T-helper 17 cell (primary cell): Measurements from ENCODE around the gene OR5K3. TPM values are rescaled to one million over a fixed set of nuclear protein-coding genes. Genes with fewer than 3 reads are reported as not detected.
A peak's percentile ranks its signal among the peaks of the same experiment; 100 is the strongest.

Experiments
- ATAC-seq: fragments of 150-1000 bp; cut with Tn5 transposase; 2 replicates; pipeline ENCODE4 v1.10.0; 2021; ENCODE audit warnings: mild to moderate bottlenecking, moderate library complexity
- DNase-seq, 3 donors: peaks; one replicate each; pipeline versions ENCODE4 v3.0.0 to v3.0.0-alpha.2; 2020 to 2021
- H3K9me3 ChIP-seq: one replicate; pipeline ENCODE4 v1.7.0; 2013; ENCODE audit warnings: low read length, mild to moderate bottlenecking; ENCODE audit not compliant: control insufficient read depth, poor library complexity, severe bottlenecking
- H3K27ac Mint-ChIP-seq: one replicate; pipeline ENCODE4 v1.8.0; 2022; ENCODE audit warnings: mild to moderate bottlenecking, moderate library complexity, mixed read lengths
- H3K27me3 Mint-ChIP-seq: one replicate; pipeline ENCODE4 v1.8.0; 2022; ENCODE audit warnings: mixed read lengths
- H3K36me3 Mint-ChIP-seq: one replicate; pipeline ENCODE4 v1.8.0; 2022; ENCODE audit warnings: low read depth, mixed read lengths
- H3K4me1 Mint-ChIP-seq: one replicate; pipeline ENCODE4 v1.8.0; 2022; ENCODE audit warnings: mild to moderate bottlenecking, mixed read lengths
- H3K4me3 Mint-ChIP-seq: one replicate; pipeline ENCODE4 v1.8.0; 2022; ENCODE audit warnings: mild to moderate bottlenecking, moderate library complexity, mixed read lengths
- total RNA-seq, 4 donors: library from RNA in 2 of 4; stranded (reverse) in 2 of 4; gene quantifications; one replicate each; pipeline ENCODE4 v1.2.3 and lab custom pipeline; 2022 to 2026

The OR5K3 gene, protein sequence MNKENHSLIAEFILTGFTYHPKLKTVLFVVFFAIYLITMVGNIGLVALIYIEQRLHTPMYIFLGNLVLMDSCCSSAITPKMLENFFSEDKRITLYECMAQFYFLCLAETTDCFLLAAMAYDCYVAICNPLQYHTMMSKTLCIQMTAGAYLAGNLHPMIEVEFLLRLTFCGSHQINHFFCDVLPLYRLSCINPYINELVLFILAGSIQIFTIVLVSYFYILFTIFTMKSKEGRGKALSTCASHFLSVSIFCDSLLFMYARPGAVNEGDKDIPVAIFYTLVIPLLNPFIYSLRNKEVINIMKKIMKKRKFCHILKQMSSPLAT
- not detected for total RNA-seq
- total RNA-seq (lab: John Stamatoyannopoulos, UW) = 0 reads per million in 2 donors

DNA sequence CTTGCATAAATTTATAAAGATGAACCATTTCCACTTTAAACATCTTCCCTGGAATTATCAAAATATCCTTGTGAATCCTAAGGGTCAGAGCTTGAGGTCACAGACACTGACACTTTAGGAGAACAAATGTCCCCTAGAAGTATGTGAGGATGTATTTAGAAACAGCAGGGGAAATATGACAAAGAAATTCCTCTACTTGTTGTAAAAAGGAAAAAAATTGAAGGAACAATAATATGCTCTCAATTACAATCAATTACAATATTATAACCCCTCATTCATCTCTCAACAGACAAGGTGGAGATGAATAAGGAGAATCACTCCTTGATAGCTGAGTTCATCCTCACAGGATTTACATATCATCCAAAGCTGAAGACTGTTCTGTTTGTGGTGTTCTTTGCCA, at the start of gene OR5K3:
Gene OR5K3 (plus strand): TSS at position 301 of the 400 bp plus-strand sequence. CDS start 0 bp downstream, at position 301.
- no peak for DNase-seq
- ATAC-seq = no peak
- no peaks in the 10 kb centered on the region for H3K9me3 ChIP-seq
- Mint-ChIP-seq H3K4me1 (no peaks in the 10 kb centered on the region), H3K4me3 (no peak within 1 kb of the TSS), H3K27me3 (peaks cover 32% of the 10 kb centered on the region), H3K36me3 (peaks cover 2% of the 10 kb centered on the region), H3K27ac (no peak within 1 kb of the TSS)

DNA sequence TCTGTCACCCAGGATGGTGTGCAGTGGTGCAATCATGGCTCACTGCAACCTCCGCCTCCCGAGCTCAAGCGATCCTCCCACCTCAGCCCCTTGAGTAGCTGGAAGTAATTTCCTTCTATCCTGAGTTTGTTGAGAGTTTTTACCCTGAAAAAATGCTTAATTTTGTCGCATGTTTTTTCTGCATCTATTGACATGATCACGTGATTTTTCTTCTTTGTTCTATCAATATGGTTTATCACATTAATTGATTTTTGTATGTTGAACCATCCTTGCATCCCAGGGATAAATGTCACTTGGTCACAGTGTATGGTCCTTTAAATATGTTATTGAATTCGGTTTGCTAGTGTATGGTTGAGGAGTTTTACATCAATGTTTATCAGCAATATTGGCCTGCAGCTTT, 48.7 kb upstream of the OR5K3 start:
- Mint-ChIP-seq H3K27me3 (peaks cover 6% of the 10 kb centered on the region), H3K4me3 (no peak overlapping the region), H3K27ac (no peak overlapping the region), H3K4me1 (no peaks in the 10 kb centered on the region), H3K36me3 (no peaks in the 10 kb centered on the region)
- DNase-seq (no peak), ATAC-seq (no peak)
- H3K9me3 ChIP-seq = no peaks in the 10 kb centered on the region

DNA sequence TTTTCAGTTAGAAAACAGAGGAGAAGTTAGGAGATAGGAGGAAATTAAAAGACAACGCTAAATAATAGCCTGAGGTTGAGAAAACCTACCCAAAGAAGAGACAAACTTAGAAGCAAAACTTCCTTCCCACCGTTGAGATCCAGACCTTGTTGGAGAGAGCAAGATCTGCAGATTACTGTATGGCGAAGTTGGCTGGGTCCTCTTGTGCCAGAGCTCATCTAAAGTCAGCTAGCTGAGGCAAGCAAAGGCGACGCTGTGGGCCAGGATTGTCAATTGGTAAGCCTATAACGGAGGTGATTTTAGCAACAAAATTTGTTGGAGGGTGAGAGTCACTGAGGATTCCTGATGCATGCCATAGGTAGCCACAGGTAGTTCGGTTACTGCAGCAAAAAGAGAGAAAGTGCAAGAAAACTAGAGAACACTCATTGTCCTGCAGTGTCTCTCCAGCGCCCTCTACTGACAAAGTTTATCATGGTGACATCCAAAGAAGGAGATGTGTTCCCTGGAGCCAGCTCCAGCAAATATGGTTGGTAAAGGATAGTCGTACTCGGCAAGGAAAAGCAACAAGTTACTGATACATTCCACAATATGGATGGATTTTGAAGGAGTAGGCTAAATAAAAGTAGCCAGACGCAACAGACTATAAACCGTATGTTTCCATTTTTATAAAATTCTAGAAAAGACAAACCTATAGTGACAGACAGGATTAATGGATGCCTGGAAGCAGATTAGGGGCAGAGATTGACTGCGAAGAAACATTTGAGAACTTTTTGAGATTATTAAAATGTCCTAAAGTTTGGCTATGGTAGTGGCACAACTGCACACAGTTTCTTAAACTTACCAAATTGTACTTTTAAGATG, 46.6 kb upstream of the OR5K3 start:
- Mint-ChIP-seq H3K27ac (no peak overlapping the region), H3K4me3 (no peak overlapping the region), H3K36me3 (no peaks in the 10 kb centered on the region), H3K27me3 (peaks cover 16% of the 10 kb centered on the region), H3K4me1 (no peaks in the 10 kb centered on the region)
- H3K9me3 ChIP-seq = no peaks in the 10 kb centered on the region
- peak; percentile 41 for ATAC-seq
- peak in 1 of 3 donors; percentile 13 for DNase-seq

DNA sequence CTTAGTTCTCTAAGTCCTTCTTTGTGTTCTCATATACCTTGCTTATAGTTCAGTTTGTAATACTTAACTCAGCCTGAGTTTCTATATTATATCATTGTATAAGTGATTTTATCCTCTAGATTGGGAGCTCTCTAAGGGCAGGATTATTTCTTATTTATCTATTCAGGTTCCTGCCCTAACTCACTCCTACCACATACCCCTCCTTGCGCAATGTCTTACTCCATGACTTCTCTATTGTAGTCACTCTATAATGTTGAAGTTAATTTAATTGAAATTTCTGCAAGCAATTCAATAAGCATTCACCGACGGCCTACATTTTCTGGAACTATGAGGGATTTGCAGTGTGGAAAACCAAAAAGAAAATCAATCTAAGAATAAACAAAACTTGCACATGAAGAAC, 40.4 kb upstream of the OR5K3 start:
- DNase-seq = no peak
- H3K27me3 Mint-ChIP-seq = peaks cover 33% of the 10 kb centered on the region
- H3K9me3 ChIP-seq = no peaks in the 10 kb centered on the region

DNA sequence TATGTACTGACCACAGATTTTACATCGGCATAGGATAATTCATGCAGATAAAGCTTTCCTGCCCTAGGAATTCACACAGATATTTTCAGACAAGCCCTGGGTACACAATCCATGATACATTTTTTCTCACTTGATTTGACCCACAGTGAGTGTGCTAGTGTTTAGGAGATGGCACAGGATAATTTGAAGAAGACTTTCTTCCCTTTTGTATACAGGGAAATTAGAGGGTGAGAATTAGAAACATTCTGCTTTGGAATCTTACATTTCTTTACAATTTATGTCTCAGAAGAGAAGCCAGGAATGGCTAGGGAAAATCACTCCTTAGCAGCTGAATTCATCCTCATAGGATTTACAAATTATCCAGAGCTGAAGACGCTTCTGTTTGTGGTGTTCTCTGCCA, 36.9 kb upstream of the OR5K3 start, which contains the start of gene OR5K4:
Gene OR5K4 (plus strand): TSS at position 301 of the 400 bp plus-strand sequence. CDS start 0 bp downstream, at position 301.
- Mint-ChIP-seq H3K36me3 (no peaks in the 10 kb centered on the region), H3K4me3 (no peak within 1 kb of the TSS), H3K4me1 (peaks cover 2% of the 10 kb centered on the region), H3K27ac (no peak within 1 kb of the TSS), H3K27me3 (peaks cover 23% of the 10 kb centered on the region)
- no peaks in the 10 kb centered on the region for H3K9me3 ChIP-seq
- no peak for ATAC-seq
- no peak for DNase-seq

More for the DNA sequence above, 40.4 kb upstream of the OR5K3 start:
- ATAC-seq = no peak
- Mint-ChIP-seq H3K27ac (no peak overlapping the region), H3K36me3 (no peaks in the 10 kb centered on the region), H3K4me1 (peaks cover 2% of the 10 kb centered on the region), H3K4me3 (no peak overlapping the region)

DNA sequence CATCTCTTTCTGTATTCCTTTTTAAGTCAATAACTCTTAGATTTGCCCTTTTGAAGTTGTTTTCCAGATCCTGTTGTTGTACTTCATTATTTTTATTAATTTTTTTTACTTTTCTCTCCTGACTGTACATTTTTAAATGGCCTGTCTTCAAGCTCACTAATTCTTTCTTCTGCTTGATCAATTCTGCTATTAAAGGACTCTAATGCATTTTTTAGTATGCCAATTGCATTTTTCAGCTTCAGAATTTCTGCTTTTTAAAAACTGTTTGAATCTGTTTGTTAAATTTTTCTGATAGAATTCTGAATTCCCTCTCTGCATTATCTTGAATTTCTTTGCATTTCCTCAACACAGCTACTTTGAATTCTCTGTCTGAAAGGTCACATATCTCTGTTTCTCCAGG, 31.2 kb upstream of the OR5K3 start:
- no peaks in the 10 kb centered on the region for H3K9me3 ChIP-seq
- Mint-ChIP-seq H3K36me3 (peaks cover 2% of the 10 kb centered on the region), H3K4me1 (no peaks in the 10 kb centered on the region), H3K27me3 (peaks cover under 1% of the 10 kb centered on the region), H3K27ac (no peak overlapping the region), H3K4me3 (no peak overlapping the region)
- DNase-seq (no peak), ATAC-seq (no peak)

DNA sequence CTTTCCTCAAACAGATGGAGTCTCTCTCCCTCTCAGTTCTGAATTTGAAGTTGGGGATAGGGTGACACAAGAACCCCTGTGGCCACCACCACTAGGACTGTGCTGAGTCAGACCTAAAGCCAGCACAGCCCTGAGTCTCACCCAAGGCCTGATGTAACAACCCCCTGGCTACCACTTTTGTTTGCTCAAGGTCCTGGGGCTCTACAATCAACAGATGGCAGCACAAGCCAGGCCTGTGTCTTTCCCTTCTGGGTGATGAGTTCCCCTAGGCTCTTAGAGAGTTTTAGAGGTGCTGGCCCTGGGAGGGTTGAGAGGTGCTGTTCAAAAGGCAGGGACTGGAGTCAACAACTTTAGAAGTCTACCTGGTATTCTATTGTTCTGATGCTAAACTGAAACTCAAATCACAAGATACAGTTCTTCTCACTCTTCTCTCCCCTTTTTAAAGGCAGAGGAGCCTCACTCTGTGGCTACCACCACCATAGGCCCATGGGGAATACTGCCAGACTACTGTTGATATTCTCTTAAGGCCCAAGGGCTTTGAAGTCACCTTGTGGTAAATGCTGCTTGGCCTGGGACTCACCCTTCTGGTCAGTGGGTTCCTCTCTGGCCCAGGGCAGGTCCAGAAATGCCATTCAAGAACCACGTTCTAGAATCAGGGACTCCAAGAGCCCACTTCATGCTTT, 30.3 kb upstream of the OR5K3 start:
- H3K4me3 Mint-ChIP-seq = no peak overlapping the region
- peaks cover 2% of the 10 kb centered on the region for H3K36me3 Mint-ChIP-seq
- no peaks in the 10 kb centered on the region for H3K9me3 ChIP-seq
- H3K27me3 Mint-ChIP-seq = no peaks in the 10 kb centered on the region
- no peaks in the 10 kb centered on the region for H3K4me1 Mint-ChIP-seq
- no peak overlapping the region for H3K27ac Mint-ChIP-seq
- DNase-seq = no peak
- no peak for ATAC-seq

DNA sequence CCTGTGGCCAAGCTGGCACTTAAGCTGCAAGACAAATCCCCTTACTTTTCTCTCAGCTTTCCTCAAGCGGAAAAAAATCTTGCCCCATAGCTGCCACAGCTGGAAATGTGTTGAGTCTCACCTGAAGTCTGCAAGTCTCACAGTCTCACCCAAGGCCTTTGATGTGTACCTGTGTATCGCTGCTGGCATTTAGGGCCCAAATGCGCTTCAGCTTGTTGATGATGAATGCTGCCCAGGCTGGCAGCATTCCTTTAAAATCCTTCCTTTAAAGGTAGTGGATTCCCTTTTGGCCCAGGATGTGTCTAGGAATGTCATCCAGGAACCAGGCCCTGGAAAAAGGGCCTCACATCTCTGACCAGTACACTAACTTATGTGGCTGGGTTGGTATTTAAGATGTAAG, 29.8 kb upstream of the OR5K3 start:
- H3K27me3 Mint-ChIP-seq = no peaks in the 10 kb centered on the region
- H3K4me3 Mint-ChIP-seq = no peak overlapping the region
- ATAC-seq (no peak), DNase-seq (no peak)
- no peaks in the 10 kb centered on the region for H3K9me3 ChIP-seq
- H3K36me3 Mint-ChIP-seq = peaks cover 2% of the 10 kb centered on the region
- H3K27ac Mint-ChIP-seq = no peak overlapping the region
- H3K4me1 Mint-ChIP-seq = no peaks in the 10 kb centered on the region

DNA sequence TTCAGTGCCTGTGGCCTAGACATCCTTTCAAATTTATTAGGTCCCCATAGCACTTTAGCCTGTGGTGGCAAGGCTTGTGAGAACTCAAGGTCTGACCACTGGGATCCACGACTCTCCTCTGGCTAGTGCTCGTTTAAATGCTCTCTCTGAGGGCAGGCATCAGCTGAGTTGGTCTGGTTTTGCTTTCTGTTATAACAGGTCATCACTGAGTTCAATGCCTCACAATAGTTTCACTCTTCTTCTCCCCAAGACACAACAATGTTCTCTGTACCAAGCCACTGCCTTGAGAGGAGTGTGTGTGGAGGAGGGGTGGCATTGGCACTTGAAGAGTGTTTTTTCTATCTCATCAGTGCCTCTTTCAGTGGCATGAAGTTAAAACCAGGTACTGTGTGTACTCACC, 29.2 kb upstream of the OR5K3 start:
- no peak overlapping the region for H3K4me3 Mint-ChIP-seq
- no peaks in the 10 kb centered on the region for H3K27me3 Mint-ChIP-seq
- no peaks in the 10 kb centered on the region for H3K4me1 Mint-ChIP-seq
- H3K9me3 ChIP-seq = no peaks in the 10 kb centered on the region
- H3K27ac Mint-ChIP-seq = no peak overlapping the region
- H3K36me3 Mint-ChIP-seq = peaks cover 2% of the 10 kb centered on the region
- ATAC-seq (no peak), DNase-seq (no peak)

DNA sequence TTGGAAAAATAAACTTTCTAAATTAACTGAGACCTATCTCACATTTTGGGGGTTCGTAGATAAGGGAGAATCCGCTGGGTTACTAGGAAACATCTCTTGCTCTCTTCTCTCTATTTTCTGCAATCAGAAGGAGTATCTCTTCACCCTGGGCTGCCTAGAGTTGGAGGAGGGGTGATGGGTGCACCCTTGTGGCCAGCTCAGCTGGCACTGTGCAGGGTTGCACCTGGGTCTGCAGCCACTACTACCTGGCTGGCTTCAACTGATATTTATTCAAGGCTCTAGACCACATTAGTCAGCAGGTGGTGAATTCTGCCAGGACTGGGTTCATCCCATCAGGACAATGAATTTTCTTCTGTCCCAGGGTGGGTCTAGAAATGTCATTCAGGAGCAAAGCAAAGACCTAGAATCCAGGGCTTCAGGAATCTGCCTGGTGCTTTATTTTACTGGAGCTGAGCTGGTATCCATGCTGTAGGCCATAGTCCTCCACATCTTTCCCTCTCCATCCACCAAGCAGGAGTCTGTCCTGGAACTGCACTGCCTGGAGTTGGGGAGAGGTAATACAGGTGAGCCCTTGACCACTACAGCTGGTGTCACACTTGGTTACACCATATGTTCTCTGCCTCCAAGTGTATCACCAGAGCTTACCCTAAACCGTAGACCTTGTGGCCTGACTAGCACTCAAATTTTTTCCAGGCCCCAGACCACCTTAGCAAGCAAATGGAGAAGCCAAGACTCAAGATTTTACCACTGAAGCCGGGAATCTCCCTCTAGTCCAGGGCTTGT, 22.8 kb upstream of the OR5K3 start:
- peaks cover 3% of the 10 kb centered on the region for H3K36me3 Mint-ChIP-seq
- DNase-seq = no peak
- no peak overlapping the region for H3K4me3 Mint-ChIP-seq
- ATAC-seq = no peak
- H3K9me3 ChIP-seq = no peaks in the 10 kb centered on the region
- peaks cover 5% of the 10 kb centered on the region for H3K27me3 Mint-ChIP-seq
- peaks cover 3% of the 10 kb centered on the region for H3K4me1 Mint-ChIP-seq
- H3K27ac Mint-ChIP-seq = no peak overlapping the region

DNA sequence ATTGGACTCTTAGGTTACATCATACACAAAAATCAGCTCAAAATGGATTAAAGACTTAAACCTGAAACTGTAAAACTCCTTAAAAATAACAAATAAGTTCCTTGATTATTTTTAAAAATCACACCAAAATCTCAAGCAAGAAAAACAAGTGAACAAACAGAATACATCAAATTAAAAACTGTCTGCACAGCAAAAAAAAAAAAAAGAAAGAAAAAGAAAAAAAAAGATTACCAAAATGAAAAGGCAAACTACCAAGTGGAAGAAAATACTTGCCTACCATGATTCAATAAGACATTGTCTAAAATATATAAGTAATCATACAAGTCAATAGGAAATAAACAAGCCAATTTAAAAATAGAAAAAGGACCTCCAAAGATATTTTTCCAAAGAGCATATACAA, 19.3 kb upstream of the OR5K3 start:
- peaks cover 10% of the 10 kb centered on the region for H3K27me3 Mint-ChIP-seq
- peaks cover 3% of the 10 kb centered on the region for H3K4me1 Mint-ChIP-seq
- peak overlapping the region; percentile 1 for H3K27ac Mint-ChIP-seq
- H3K4me3 Mint-ChIP-seq = no peak overlapping the region
- H3K36me3 Mint-ChIP-seq = peaks cover 2% of the 10 kb centered on the region
- DNase-seq (no peak), ATAC-seq (no peak)
- no peaks in the 10 kb centered on the region for H3K9me3 ChIP-seq

DNA sequence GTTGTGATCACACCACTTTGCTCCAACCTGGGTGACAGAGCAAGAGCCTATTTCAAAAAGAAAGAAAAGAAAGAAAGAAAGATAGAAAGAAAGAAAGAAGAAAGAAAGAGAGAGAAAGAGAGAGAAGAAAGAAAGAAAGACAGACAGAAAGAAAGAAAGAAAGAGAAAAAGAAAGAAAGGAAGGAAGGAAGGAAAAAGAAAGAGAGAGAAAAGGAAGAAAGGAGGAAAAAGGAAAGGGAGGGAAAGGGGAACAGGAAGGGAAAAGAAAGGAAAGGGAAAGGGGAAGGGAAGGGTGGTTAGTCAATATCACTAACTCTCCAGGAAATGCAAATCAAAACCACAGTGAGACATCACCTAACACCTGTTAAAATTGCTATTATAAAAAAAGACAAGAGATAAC, 18.6 kb upstream of the OR5K3 start:
- Mint-ChIP-seq H3K27me3 (peaks cover 15% of the 10 kb centered on the region), H3K27ac (peak overlapping the region; percentile 1), H3K36me3 (peaks cover 2% of the 10 kb centered on the region), H3K4me3 (no peak overlapping the region), H3K4me1 (peaks cover 3% of the 10 kb centered on the region)
- DNase-seq (no peak), ATAC-seq (no peak)
- no peaks in the 10 kb centered on the region for H3K9me3 ChIP-seq
